HG03354 (cell line): Measurements from ENCODE around the gene PCNX1.
"Not testable (repeated sequence)": the region's sequence is repeated elsewhere in the genome, so short reads cannot be mapped to it uniquely, and the experiment has no call there.

ENCODE experiments used
- ATAC-seq: cut with Tn5 transposase; IDR thresholded peaks from one replicate; pipeline ENCODE4 v1.9.1; 2021; ENCODE audit warnings: mild to moderate bottlenecking; ENCODE audit not compliant: unreplicated experiment, poor library complexity, severe bottlenecking

Gene PCNX1

DNA sequence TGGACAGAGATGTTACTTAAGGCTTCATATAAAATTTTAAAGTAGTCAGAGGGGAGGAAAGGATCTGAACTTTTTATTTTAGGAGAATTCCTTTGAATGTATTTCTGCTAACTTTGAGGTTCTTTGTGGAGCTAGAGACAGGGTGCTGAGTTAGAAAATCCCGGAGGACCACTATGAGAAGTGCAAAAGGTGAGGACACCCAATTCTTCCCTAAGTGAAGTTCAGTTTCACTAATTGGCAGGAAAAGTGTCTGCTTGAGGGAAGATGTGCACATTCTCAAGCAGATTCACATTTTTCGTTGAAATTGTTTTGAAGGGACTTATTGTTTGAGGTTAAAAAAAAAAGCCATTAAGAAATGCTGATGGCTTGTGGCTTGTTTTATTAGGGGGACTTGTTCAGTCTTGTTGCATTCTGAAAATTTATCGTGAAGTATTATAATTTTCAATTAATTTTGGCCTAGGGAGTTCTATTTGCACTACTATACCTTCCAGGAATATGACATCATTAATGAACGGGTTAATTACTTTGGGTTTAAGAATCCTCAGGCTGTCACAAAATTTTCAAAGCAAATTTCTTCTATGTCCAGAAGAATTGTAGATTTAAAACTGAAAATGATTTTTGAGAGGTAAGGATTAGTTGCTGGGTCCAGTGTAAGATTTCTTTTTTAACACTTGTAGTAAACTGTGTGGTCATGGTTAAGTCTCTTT is 1.8 kb downstream of the PCNX1 start:
- no peak for ATAC-seq

- ATAC-seq: no peak
Measured at GRCh38 chr14:70909733-70910614, 2.7 kb downstream of the PCNX1 start.

DNA sequence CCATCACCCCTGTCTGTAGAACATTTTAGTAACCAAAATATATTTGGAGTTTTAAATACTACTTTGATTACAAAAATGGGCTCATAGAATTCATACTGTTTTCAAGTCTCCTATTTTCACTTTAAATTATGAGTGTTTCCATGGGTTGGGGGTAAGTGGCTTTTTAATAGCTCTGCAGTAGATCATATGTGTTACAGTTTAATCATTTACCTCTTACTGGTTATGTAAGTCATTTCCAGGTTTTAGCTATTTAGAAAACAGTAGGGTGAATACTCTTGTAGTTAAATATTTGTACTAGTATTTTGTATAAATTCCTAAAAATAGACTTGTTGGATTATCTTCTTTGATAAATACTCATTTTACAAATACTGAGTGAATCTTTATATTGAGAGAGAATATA is 8.2 kb downstream of the PCNX1 start:
- no peak for ATAC-seq

GRCh38 chr14:70916300-70916699 is 9.0 kb downstream of the PCNX1 start:
- ATAC-seq: no peak

GRCh38 chr14:70916799-70917198 is 9.5 kb downstream of the PCNX1 start:
- ATAC-seq: no peak

GRCh38 chr14:70917633-70918032 is 10.4 kb downstream of the PCNX1 start:
- ATAC-seq: no peak

DNA sequence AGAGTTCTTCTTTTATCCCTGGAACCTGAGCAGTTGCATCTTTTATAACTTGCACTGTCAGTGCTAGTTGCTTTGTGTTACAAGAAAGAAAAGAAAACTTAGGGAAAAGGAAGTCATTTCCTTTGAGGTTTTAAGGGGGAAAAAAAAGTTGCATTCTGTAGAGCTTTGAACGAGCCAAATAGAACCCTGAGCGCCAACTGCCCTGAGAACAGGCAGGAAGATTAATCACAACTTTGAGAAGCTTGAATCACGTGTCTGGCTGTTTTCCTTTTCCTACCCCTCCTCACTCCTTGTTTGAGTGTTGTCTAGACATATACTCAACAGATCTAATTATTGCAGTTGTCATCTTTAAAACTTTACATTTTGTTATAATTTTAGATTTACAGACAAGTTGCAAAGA is 12.5 kb downstream of the PCNX1 start:
- ATAC-seq: no peak

DNA sequence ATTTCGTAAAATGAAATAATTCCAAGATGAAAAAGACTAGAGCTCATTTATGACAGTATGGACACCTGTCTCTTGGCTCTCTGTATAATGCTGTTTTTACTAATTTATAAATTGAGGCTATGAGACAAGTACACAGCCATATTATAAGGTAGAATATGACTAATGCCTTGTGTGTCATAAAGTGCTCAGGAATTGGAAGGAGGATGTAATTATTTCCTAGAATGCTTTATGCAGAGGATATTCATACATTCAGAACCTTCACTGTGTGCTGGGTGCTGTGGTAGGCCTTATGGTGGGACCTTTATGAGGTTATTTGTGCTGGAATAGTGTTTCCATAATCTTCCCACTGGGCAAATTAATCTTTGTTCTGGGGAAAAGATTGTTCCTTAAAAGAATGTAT is 13.3 kb downstream of the PCNX1 start:
- no peak for ATAC-seq

DNA sequence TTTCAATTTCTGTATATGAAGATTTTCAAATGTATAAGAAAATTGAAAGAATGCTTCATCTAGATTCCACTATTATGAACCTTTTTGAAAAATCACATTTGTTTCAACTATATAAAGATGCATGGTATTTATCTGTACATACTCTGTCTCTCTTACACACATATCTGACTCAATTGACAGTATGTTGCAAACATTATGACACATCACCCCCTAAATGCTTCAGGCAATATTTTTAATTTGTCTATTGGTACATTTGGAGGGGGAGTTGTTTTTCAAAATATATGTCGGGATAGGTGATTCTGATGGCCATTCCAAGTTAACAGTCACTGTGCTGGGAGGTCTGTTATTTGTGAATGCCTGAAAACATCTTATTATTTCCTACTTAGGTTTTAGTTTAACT is 14.4 kb downstream of the PCNX1 start:
- ATAC-seq: no peak

- no peak for ATAC-seq
Measured at GRCh38 chr14:70924521-70924920, 17.3 kb downstream of the PCNX1 start.

GRCh38 chr14:70926235-70926830 is 19.1 kb downstream of the PCNX1 start:
- ATAC-seq: no peak

GRCh38 chr14:70931008-70931407 is 23.7 kb downstream of the PCNX1 start:
- ATAC-seq: no peak

DNA sequence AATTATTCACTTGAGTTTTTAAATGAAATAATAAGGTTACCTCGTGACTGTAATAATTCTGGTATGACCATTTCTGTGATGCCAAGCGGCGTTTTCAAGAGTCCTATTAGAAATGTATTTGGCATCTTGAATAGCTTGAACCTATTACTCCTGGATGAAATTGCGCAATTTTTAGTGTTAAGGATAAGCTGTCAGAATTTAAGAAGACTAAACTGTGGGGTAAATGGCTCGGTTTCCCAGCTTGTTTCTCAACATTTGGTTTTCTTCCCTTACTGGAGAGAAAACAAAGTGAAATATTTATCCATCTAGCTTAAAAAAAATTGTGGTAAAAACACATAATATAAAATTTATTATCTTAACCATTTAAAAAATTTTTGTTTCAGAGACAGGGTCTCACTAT is 26.8 kb downstream of the PCNX1 start:
- ATAC-seq: no peak

- ATAC-seq: peak; percentile 86
Measured at GRCh38 chr14:70934502-70935134, 27.4 kb downstream of the PCNX1 start.

GRCh38 chr14:70935135-70935534 is 27.9 kb downstream of the PCNX1 start:
- peak; percentile 17 for ATAC-seq

- ATAC-seq: not testable (repeated sequence)
Measured at GRCh38 chr14:70939693-70940092, 32.4 kb downstream of the PCNX1 start.

DNA sequence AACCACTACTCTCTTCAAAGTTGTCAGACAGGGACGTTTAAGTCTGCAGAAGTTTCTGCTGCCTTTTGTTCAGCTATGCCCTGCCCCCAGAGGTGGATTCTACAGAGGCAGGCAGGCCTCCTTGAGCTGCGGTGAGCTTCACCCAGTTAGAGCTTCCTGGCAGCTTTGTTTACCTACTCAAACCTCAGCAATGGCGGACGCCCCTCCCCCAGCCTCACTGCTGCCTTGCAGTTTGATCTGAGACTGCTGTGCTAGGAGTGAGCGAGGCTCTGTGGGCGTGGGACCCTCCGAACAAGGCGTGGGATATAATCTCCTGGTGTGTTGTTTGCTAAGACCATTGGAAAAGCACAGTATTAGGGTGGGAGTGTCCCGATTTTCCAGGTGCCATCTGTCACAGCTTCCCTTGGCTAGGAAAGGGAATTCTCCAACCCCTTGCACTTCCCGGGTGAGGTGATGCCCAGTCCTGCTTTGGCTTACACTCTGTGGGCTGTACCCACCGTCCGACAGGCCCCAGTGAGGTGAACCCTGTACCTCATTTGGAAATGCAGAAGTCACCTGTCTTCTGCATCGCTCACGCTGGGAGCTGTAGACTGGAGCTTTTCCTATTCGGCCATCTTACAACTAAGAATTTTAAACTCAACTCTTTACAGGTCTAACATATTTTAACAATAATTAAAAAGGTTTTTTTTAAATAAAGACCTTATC is 34.5 kb downstream of the PCNX1 start:
- ATAC-seq: not testable (repeated sequence)

DNA sequence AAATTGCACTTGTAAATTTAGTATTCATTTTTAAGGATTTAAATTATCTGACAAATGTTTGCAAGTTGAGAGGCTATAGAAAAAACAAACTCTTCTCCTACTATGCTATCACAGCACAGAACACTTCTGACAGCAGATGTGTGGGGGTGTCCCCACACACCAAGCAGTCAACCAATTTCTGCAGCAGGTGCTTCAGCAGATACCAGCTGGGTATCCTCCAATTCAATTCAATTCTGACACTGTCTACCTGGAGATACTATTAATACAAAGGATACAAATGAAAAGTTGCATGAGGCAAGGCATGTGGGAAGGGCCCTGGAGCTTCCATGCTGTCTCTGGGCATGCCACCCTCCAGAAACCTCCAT is 35.1 kb downstream of the PCNX1 start:
- no peak for ATAC-seq

DNA sequence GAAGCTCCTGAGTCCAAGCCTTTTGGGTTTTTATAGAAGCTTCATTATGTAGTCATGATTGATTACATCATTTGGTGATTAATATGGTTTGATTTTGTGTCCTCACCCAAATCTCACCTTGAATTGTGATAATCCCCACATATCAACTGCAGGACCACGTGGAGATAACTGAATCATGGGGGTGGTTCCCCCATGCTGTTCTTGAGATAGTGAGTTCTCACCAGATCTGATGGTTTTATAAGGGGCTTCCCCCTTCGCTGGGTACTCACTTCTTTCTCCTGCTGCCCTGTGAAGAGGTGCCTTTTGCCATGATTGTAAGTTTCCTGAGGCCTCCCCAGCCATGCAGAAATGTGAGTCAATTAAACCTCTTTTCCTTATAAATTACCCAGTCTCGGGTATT is 35.5 kb downstream of the PCNX1 start:
- not testable (repeated sequence) for ATAC-seq

- ATAC-seq: no peak
Measured at GRCh38 chr14:70943838-70944237, 36.6 kb downstream of the PCNX1 start.
